GM20431 (cell line): ENCODE results near the gene FGF19.

Source experiments
- in situ Hi-C: fragments of 300-500 bp; cut with MseI, MboI; formaldehyde crosslinking; loops from one replicate; pipeline ENCODE4 v1.15.0; 2020; ENCODE audit warnings: low sequenced_read_pairs; ENCODE audit not compliant: unreplicated experiment

FGF19 gene

DNA sequence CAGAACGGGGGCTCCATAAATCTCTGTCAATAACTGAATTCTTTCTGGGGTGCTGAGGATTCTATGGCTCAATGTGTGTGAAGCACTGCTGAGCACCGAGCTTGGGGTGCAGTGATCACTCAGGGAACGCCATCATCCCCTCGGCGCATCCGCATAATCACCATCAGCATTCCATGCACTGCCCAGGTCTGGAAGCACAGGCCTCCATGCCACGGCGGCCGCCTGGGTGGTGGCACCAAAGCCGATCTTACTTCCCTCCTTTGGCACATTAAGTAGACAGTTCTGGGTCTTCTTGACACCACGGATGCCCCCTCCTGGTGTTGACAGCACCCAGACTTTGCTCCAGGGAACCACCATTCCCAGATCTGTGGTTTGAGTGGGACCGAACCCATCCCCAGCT, 44.2 kb downstream of the FGF19 start:
- in situ Hi-C loops = no loop called here

DNA sequence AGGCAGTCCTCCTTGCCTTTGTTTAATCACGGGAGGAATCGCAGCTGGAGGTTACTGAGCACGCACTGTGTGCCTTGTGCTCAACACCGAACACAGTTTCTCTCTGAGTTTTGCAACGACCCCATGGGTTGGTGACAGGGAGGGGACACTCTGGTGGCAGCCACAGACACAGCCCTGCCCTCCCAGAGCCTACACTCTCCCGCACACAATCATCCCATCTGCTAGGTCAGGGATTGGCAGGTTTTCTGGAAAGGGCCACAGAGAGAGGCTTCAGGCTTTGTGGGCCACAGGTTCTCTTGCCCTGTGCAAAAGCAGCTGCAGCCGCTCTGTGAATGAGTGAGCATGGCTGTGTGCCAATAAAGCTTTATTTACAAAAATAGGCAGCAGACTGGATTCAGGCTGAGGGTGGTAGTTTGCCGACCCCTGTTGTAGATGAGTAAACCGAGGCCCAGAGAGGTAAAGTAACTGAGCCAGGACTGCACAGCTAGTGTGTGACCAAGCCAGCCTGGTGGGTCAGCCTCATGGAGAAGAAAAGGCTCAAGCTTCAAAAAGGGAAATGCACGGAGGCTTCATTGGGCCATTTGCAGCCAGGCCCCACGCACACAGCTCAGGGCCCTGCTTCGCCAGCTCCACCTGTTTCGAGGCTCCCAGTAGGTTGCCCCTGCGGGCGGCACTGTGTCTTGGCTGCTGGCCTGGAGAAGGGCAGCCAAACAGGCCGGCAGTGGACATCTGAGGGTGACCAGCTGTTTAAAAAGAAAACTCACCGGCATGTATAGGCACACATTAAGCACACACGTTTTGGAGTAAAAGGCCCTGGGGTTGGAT, 45.0 kb downstream of the FGF19 start:
- in situ Hi-C loops = no loop called here

DNA sequence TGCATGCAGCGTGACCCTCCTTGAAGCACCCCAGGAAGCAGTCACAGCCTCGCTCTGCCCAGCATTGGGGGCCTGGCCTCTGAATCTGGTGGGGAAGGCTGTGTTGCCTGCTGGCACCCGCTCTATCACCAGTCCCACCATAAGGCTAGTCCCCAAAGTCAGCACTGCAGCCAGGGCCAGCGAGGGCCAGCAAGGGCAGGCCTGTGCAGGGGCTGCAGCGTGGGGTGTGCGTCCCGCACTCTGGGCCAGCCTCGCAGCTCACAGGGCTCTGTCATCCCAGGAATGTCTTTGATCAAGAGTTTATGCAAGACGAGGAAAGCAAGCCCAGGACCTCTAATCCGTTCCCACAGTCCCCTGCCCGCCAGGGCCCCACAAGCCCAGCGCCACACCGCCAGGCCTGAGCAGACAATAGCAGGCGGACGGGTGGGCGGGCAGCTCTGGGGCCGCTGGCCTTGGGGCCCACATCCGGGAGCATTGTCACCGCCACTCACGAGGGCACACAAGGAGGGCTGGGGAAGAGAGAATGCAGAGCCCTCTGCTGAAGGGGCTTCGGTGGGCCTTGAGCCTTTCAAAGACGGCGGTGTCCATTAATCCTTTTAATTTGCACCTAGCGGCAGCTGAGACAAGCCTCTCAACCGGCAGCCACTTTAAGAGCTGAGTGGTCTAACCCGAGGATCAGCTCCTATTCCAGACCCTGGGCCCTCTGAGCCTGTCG, 45.8 kb downstream of the FGF19 start:
- in situ Hi-C loops = no loop called here

- in situ Hi-C loops = no loop called here
These were observed 46.3 kb downstream of the FGF19 start for GRCh38 chr11:69657456-69657910.

GRCh38 chr11:69656536-69657455, 47.0 kb downstream of the FGF19 start:
- in situ Hi-C loops = no loop called here

DNA sequence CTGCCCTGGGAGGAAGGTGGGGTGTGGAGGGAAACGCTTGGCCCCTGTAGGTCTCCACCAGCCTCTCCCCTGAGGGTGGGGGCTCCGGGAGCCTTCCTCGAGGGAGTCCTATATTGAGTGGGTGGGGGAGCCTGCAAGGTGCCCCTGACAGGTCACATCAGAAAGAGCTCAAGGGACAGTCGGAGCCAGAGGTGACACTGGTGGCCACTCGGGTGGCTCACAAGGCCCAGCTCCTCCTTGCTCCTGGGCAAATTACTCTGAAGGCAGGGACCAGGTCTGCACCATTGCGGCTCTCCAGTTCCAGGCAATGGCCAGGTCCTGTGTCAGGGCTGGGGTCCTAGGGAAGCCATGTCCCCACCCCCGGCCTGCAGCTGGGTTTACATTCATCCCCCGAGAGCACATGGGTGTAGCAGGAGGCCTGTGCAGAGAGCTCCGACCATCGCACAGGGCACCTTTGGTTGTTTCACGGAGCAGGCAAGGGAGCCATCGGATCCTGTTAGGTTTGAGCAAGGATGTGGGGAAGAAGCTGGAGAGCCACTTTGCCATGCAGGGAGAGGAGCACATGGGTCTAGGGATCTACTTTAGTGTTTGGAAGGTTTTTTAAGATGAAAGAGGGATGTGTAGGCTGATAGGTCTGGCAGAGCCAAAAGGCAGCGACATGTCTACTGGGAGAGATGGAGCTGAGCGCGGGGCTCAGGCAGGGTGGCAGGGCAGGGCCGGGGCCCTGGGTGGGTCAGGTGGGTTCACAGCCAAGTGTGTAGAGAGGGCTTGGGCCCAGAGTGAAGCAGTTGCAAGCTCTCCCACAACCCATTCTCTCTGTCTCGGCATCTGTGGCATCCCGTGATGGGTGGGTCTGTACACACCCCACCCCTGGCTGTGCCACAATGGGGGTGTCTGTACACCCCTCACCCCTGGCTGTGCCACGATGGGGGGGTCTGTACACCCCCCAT, 48.1 kb downstream of the FGF19 start:
- in situ Hi-C loops = no loop called here

DNA sequence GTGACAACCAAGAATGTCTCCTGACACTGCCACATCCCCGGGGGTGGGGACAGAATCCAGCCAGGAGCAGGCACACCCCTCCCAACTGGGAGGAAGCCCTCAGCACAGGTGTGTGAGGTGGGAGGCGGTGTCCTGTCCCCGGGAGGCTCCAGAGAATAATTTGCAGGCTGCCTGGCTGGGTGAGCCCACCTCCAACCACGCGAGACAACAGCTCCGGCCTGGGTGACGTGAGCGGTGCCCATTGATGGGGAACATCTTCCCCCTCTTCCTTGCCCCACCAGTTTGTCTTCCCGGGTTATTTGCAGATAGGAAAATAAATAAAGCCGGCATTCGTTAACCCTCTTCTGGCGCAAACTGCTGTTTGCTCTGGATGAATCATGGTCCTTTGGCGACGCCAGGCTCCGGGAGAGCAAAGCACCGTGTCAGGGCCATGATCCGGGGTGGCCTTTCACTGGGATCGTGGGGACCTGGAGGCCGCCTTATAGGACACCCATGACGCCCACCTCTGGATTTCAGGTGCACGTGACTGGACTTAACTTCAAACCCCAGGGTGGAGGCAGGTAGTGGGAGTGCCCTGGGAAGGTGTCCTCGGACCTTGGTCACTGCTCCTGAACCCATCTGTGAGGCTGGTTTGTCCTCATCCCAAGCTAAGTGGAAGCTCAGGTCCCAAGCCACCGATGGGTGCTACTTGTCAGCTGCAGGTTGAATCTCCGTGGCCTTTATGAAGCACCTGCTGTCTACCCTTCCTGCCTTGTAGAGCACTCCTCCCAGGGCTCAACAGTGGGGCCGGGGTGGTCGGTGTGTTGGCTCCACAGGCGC, 49.0 kb downstream of the FGF19 start:
- in situ Hi-C loops = no loop called here

DNA sequence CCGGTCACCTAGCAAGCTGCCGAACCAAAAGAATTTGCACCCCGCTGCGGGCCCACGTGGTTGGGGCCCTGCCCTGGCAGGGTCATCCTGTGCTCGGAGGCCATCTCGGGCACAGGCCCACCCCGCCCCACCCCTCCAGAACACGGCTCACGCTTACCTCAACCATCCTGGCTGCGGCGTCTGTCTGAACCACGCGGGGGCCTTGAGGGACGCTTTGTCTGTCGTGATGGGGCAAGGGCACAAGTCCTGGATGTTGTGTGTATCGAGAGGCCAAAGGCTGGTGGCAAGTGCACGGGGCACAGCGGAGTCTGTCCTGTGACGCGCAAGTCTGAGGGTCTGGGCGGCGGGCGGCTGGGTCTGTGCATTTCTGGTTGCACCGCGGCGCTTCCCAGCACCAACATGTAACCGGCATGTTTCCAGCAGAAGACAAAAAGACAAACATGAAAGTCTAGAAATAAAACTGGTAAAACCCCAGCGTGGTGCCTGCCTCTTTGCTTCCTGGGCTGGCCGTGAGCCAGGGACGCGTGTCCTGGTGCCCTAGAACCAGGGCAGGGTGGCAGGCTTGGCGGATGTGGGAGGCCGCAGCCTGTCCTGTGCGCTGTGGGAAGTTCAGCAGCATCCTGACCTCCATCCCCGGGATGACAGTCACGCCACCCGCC, 49.7 kb downstream of the FGF19 start:
- in situ Hi-C loops = no loop called here

GRCh38 chr11:69653406-69653960, 50.3 kb downstream of the FGF19 start:
- in situ Hi-C loops = no loop called here

DNA sequence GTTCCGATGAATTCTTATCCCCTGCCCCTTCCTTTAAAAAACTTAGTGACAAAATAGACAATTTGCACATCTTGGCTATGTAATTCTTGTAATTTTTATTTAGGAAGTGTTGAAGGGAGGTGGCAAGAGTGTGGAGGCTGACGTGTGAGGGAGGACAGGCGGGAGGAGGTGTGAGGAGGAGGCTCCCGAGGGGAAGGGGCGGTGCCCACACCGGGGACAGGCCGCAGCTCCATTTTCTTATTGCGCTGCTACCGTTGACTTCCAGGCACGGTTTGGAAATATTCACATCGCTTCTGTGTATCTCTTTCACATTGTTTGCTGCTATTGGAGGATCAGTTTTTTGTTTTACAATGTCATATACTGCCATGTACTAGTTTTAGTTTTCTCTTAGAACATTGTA, 50.8 kb downstream of the FGF19 start:
- in situ Hi-C loops = no loop called here

GRCh38 chr11:69651834-69652620, 51.8 kb downstream of the FGF19 start:
- in situ Hi-C loops = no loop called here

- in situ Hi-C loops = no loop called here
These were observed 52.9 kb downstream of the FGF19 start for GRCh38 chr11:69650832-69651344.

DNA sequence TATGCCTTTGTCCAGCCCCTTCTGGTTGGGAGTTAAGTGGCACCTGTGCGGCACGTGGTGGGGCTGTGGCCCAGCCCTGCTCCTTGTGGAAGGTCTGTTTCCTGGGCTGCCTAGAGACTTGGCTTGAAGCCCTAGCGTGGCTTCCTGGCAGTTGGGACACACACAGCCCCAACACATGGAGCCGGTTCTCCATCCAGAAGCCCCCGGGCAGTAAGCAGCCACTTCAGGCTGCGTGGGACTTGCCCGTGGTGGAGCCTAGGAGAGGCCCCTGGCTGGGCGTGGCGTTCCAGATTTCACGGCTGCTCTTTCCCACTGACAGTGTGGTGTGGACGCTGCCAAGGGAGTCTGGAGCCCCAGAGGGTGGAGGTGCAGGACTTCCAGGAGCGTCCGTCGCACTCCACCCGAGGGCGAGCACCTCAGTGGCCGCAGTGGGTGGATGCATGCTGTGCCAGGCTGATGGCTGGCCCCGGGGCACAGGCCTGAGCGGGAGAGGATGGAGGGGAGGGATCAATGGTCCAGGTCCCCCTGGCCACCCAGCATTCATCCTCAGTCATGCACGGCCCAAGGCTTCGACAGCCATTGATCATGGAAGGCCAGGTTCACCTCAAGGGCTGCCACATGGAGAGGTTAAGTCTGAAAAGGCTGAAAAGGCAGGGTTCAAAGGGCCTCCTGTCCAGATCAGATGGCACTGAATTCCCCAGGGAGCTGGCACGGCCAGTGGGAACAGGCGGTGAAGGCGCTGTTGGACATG, 53.6 kb downstream of the FGF19 start:
- in situ Hi-C loops = no loop called here

- in situ Hi-C loops = loop anchor here (25.0 kb wide), 1 partner anchor 362 kb away; the partner anchor contains the start of gene MYEOV
These were observed 54.3 kb downstream of the FGF19 start for GRCh38 chr11:69649576-69649900.

DNA sequence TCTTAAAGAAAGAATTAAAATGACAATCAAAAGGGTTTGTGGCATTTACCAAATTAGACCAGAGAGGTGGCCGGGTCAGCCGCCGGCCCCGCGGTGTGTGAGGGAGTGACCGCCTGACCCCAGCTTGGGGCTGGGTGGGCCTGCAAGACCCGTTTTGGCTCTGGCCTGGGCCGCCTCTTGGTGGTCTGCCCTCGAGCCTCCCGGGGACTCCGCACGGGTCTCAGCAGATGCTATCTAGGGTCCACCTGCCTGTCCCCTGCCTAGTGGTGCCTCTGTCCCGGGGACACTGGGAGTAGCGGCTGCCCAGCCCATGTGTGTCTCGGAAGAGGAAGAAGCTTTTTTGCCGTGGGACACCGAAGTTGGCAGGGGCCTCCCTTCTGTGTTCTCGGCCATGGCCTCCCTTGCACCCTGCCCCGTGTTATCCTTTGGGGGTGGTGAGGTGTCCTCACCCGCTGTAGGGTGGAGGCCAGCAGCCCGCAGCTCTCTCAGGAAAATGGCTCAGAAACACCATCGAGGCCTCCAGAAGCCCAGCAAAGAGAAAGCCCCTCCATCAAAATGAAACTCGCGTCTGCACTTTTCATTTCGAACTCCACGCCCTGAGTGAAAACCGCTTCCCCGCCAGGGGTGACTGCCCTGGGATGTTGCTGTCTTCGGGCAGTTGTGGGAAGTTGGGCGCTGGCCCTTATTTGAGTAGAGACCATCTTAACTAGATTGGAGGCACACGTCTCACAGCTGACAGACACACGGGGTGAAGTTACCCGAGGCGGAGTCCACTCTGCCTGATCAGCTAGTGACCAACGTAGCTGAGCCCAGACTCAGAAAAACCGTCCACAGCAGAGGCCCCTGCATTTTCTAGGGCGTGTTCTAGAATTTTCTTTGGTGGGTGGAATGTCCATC, 54.9 kb downstream of the FGF19 start:
- in situ Hi-C loops = loop anchor here (25.0 kb wide), 1 partner anchor 362 kb away; the partner anchor contains the start of gene MYEOV
